Measurements from ENCODE around the gene ABTB2. TPM values are rescaled to one million over a fixed set of nuclear protein-coding genes. Genes with fewer than 3 reads are reported as not detected.

ABTB2 gene
- total RNA-seq, 1 experiment from 2014 or later, result 27.3 TPM

- DNase-seq (ENCODE audit: low spot score), result no peak
These were observed 5.7 kb upstream of the ABTB2 start for GRCh38 chr11:34363363-34364084.

- no peak for DNase-seq (ENCODE audit: low spot score)
These were observed 2.2 kb upstream of the ABTB2 start for GRCh38 chr11:34360046-34360445.

- no peak for DNase-seq (ENCODE audit: low spot score)
These were observed 1.7 kb upstream of the ABTB2 start for GRCh38 chr11:34359548-34359891.

- peak; percentile 95 for DNase-seq (ENCODE audit: low spot score)
These were observed 1.1 kb upstream of the ABTB2 start for GRCh38 chr11:34358728-34359547.

- peak; percentile 90 for DNase-seq (ENCODE audit: low spot score)
These were observed 483 bp upstream of the ABTB2 start for GRCh38 chr11:34358258-34358727.

GRCh38 chr11:34356913-34357700 lies 703 bp downstream of the ABTB2 start:
- peak; percentile 79 for DNase-seq (ENCODE audit: low spot score)

- DNase-seq (ENCODE audit: low spot score), result no peak
These were observed 1.3 kb downstream of the ABTB2 start for GRCh38 chr11:34356576-34356912.

GRCh38 chr11:34356130-34356529 lies 1.7 kb downstream of the ABTB2 start:
- DNase-seq (ENCODE audit: low spot score), result no peak

GRCh38 chr11:34355726-34356125 lies 2.1 kb downstream of the ABTB2 start:
- no peak for DNase-seq (ENCODE audit: low spot score)

GRCh38 chr11:34354782-34355181 lies 3.0 kb downstream of the ABTB2 start:
- no peak for DNase-seq (ENCODE audit: low spot score)

GRCh38 chr11:34353881-34354280 lies 3.9 kb downstream of the ABTB2 start:
- no peak for DNase-seq (ENCODE audit: low spot score)

GRCh38 chr11:34351687-34352469 lies 5.9 kb downstream of the ABTB2 start:
- peak; percentile 52 for DNase-seq (ENCODE audit: low spot score)

GRCh38 chr11:34351051-34351450 lies 6.8 kb downstream of the ABTB2 start:
- no peak for DNase-seq (ENCODE audit: low spot score)

GRCh38 chr11:34349882-34350281 lies 7.9 kb downstream of the ABTB2 start:
- DNase-seq (ENCODE audit: low spot score), result peak; percentile 61

GRCh38 chr11:34348919-34349318 lies 8.9 kb downstream of the ABTB2 start:
- no peak for DNase-seq (ENCODE audit: low spot score)

GRCh38 chr11:34348096-34348495 lies 9.7 kb downstream of the ABTB2 start:
- no peak for DNase-seq (ENCODE audit: low spot score)

GRCh38 chr11:34346551-34346950 lies 11.3 kb downstream of the ABTB2 start:
- peak; percentile 78 for DNase-seq (ENCODE audit: low spot score)

- DNase-seq (ENCODE audit: low spot score), result peak; percentile 91
These were observed 11.8 kb downstream of the ABTB2 start for GRCh38 chr11:34345991-34346480.

- no peak for DNase-seq (ENCODE audit: low spot score)
These were observed 12.3 kb downstream of the ABTB2 start for GRCh38 chr11:34345540-34345876.

GRCh38 chr11:34344768-34345539 lies 12.9 kb downstream of the ABTB2 start:
- DNase-seq (ENCODE audit: low spot score), result peak; percentile 97

- no peak for DNase-seq (ENCODE audit: low spot score)
These were observed 13.4 kb downstream of the ABTB2 start for GRCh38 chr11:34344410-34344767.

Measured in HT-29 (cell line).